IPS-NIHi7 (cell line): ENCODE measurements around the gene MRPL58.

Source experiments
- DNase-seq: peaks from one replicate; pipeline ENCODE4 v3.0.0; 2012; ENCODE audit warnings: mixed read lengths; ENCODE audit errors: extremely low spot score

MRPL58 gene

GRCh38 chr17:75046407-75047289 lies 34.2 kb downstream of the MRPL58 start, which contains the start of the genes ATP5PD and KCTD2:
Gene ATP5PD, minus strand, starts transcription at chr17:75046969. Its CDS starts 4,319 bp downstream, at chr17:75042650.
Gene KCTD2, plus strand, starts transcription at chr17:75047225. Its CDS starts 26 bp downstream, at chr17:75047251.
- peak; percentile 96 for DNase-seq

GRCh38 chr17:75047398-75048098 lies 35.1 kb downstream of the MRPL58 start:
- peak; percentile 16 for DNase-seq

GRCh38 chr17:75048249-75048878 lies 35.9 kb downstream of the MRPL58 start:
- no peak for DNase-seq

GRCh38 chr17:75049057-75049456 lies 36.6 kb downstream of the MRPL58 start:
- DNase-seq: no peak

GRCh38 chr17:75049706-75050105 lies 37.2 kb downstream of the MRPL58 start:
- DNase-seq: no peak

- DNase-seq: no peak
These were observed 39.5 kb downstream of the MRPL58 start for GRCh38 chr17:75051941-75052340.

GRCh38 chr17:75059369-75060345 lies 47.2 kb downstream of the MRPL58 start:
- peak; percentile 28 for DNase-seq

GRCh38 chr17:75060434-75061054 lies 48.1 kb downstream of the MRPL58 start:
- DNase-seq: no peak

GRCh38 chr17:75061055-75061438 lies 48.6 kb downstream of the MRPL58 start:
- no peak for DNase-seq

- DNase-seq: no peak
These were observed 49.1 kb downstream of the MRPL58 start for GRCh38 chr17:75061618-75062017.

GRCh38 chr17:75063201-75063600 lies 50.7 kb downstream of the MRPL58 start:
- DNase-seq: no peak

- DNase-seq: no peak
These were observed 51.2 kb downstream of the MRPL58 start for GRCh38 chr17:75063626-75064025.

GRCh38 chr17:75064040-75064439 lies 51.6 kb downstream of the MRPL58 start:
- no peak for DNase-seq

GRCh38 chr17:75064460-75064859 lies 52.0 kb downstream of the MRPL58 start:
- no peak for DNase-seq

GRCh38 chr17:75064867-75065561 lies 52.5 kb downstream of the MRPL58 start:
- DNase-seq: peak; percentile 61

- DNase-seq: no peak
These were observed 53.2 kb downstream of the MRPL58 start for GRCh38 chr17:75065562-75066151.

- DNase-seq: no peak
These were observed 55.4 kb downstream of the MRPL58 start for GRCh38 chr17:75067856-75068255.

- no peak for DNase-seq
These were observed 56.3 kb downstream of the MRPL58 start for GRCh38 chr17:75068750-75069149.

GRCh38 chr17:75069783-75070182 lies 57.3 kb downstream of the MRPL58 start:
- no peak for DNase-seq
